ENCODE measurements around the gene MIOX. TPM values are rescaled to one million over a fixed set of nuclear protein-coding genes. Genes with fewer than 3 reads are reported as not detected.

MIOX gene
- total RNA-seq, 1 experiment from 2014 or later, result 1.4 TPM

DNA sequence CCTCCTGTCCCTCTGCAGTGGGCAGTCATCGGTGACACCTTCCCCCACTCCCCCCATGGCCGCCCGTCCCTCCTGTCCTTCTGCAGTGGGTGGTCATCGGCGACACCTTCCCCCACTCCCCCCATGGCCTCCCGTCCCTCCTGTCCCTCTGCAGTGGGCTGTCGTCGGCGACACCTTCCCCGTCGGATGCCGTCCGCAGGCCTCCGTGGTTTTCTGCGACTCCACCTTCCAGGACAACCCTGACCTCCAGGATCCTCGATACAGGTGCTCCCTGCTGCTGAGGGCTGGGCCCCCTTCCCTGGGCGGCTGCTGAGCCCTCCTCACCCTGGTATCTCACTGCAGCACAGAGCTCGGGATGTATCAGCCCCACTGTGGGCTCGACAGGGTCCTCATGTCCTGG, 2.2 kb downstream of the MIOX start:
- Mint-ChIP-seq H3K4me1 (peaks cover 3 to 6% of the 10 kb centered on the region in 2 experiments; a peak in 2 of 4 replicates), H3K27me3 (ENCODE audit: low read depth) (peaks cover 8% of the 10 kb centered on the region), H3K36me3 (ENCODE audit: insufficient read depth in 1 of 3, low read depth in 3 of 3) (peaks cover 0 to 2% (median 0%) of the 10 kb centered on the region in 3 experiments; a peak in 1 of 7 replicates), H3K4me3 (no peak overlapping the region), H3K9me3 (peaks cover 0 to 3% of the 10 kb centered on the region in 2 experiments; a peak in 1 of 5 replicates), H3K27ac (no peak overlapping the region)
- H3K79me1 ChIP-seq (ENCODE audit: insufficient read depth, low read depth, low read length, poor library complexity, severe bottlenecking), result no peaks in the 10 kb centered on the region
- no CpG with 5 or more reads among the region's 19 CpGs for WGBS (ENCODE audit: extremely low coverage, insufficient read length, low lambda C conversion rate)
- H3K27ac ChIP-seq (ENCODE audit: insufficient read length, low read depth, low read length), result no peak overlapping the region
- no peak overlapping the region for H2BK5ac ChIP-seq (ENCODE audit: insufficient read length, low read length)
- no peaks in the 10 kb centered on the region for H3K4me1 ChIP-seq (ENCODE audit: insufficient read depth, low read length)
- no peak overlapping the region for H3K4ac ChIP-seq (ENCODE audit: low read depth, low read length)
- H4K5ac ChIP-seq (ENCODE audit: insufficient read length, low read depth, low read length), result no peak overlapping the region
- no peak overlapping the region for H3T11ph ChIP-seq (ENCODE audit: low read length)
- DNase-seq, result no peak
- H4K20me1 ChIP-seq (ENCODE audit: control insufficient read depth, insufficient read depth, insufficient read length), result no peaks in the 10 kb centered on the region
- no peaks in the 10 kb centered on the region for H3K23me2 ChIP-seq (ENCODE audit: insufficient read length, low read depth, low read length, poor library complexity, severe bottlenecking)
- H3K9me3 ChIP-seq (ENCODE audit: control insufficient read depth, low read depth, low read length), result no peaks in the 10 kb centered on the region
- no peak overlapping the region for H3K18ac ChIP-seq (ENCODE audit: insufficient read length, low read depth, low read length)
- TF ChIP-seq, protein P1, sequence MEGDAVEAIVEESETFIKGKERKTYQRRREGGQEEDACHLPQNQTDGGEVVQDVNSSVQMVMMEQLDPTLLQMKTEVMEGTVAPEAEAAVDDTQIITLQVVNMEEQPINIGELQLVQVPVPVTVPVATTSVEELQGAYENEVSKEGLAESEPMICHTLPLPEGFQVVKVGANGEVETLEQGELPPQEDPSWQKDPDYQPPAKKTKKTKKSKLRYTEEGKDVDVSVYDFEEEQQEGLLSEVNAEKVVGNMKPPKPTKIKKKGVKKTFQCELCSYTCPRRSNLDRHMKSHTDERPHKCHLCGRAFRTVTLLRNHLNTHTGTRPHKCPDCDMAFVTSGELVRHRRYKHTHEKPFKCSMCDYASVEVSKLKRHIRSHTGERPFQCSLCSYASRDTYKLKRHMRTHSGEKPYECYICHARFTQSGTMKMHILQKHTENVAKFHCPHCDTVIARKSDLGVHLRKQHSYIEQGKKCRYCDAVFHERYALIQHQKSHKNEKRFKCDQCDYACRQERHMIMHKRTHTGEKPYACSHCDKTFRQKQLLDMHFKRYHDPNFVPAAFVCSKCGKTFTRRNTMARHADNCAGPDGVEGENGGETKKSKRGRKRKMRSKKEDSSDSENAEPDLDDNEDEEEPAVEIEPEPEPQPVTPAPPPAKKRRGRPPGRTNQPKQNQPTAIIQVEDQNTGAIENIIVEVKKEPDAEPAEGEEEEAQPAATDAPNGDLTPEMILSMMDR (conservative IDR thresholded peaks at IDR 0.05), result no peak
- H2BK15ac ChIP-seq (ENCODE audit: low read depth, low read length), result no peak overlapping the region
- H2AK5ac ChIP-seq (ENCODE audit: insufficient read length, low read length), result no peak overlapping the region
- H3K79me2 ChIP-seq (ENCODE audit: insufficient read depth, low read length), result no peaks in the 10 kb centered on the region
- no peak overlapping the region for H2BK12ac ChIP-seq (ENCODE audit: insufficient read length, low read depth, low read length)
- no peak overlapping the region for H3K4me2 ChIP-seq (ENCODE audit: insufficient read depth, insufficient read length, low read length)
- no peak overlapping the region for H4K8ac ChIP-seq (replicated peaks; ENCODE audit: insufficient read length, low read depth, low read length)
- H3K56ac ChIP-seq (ENCODE audit: insufficient read length, low read depth, low read length), result no peak overlapping the region
- H2BK120ac ChIP-seq (ENCODE audit: low read depth, low read length, poor library complexity, severe bottlenecking), result no peak overlapping the region
- H3K23ac ChIP-seq (ENCODE audit: insufficient read length, low read depth, low read length), result no peak overlapping the region
- H2BK20ac ChIP-seq (ENCODE audit: low read depth, low read length, poor library complexity, severe bottlenecking), result no peak overlapping the region
- no peaks in the 10 kb centered on the region for H3K27me3 ChIP-seq (ENCODE audit: insufficient read depth, low read length)
- no peak overlapping the region for H4K91ac ChIP-seq (ENCODE audit: insufficient read length, low read depth, low read length)
- no peak overlapping the region for H3K9ac ChIP-seq (ENCODE audit: extremely low read depth, insufficient read length, low read length)
- no peak overlapping the region for H3K14ac ChIP-seq (ENCODE audit: insufficient read depth, low read length)
- H2AFZ ChIP-seq (ENCODE audit: low read length), result no peak overlapping the region

All from H9 (cell line).